LoVo (cell line): Measurements from ENCODE around the gene UBE2A.

Experiments used
- DNase-seq: peaks from one replicate; pipeline ENCODE4 v3.0.0-alpha.2; 2016; ENCODE audit warnings: low spot score

Gene UBE2A

GRCh38 chrX:119607018-119607389, 32.6 kb downstream of the UBE2A start:
- no peak for DNase-seq

- no peak for DNase-seq
These were observed 40.4 kb downstream of the UBE2A start for GRCh38 chrX:119614776-119615175.

- no peak for DNase-seq
These were observed 43.3 kb downstream of the UBE2A start for GRCh38 chrX:119617517-119618164.

GRCh38 chrX:119618439-119618838, 44.1 kb downstream of the UBE2A start:
- DNase-seq: no peak

GRCh38 chrX:119622356-119623232, 48.2 kb downstream of the UBE2A start:
- DNase-seq: no peak

- no peak for DNase-seq
These were observed 50.1 kb downstream of the UBE2A start for GRCh38 chrX:119624417-119624816.

- no peak for DNase-seq
These were observed 50.7 kb downstream of the UBE2A start for GRCh38 chrX:119624951-119625668.

GRCh38 chrX:119625843-119626242, 51.5 kb downstream of the UBE2A start:
- no peak for DNase-seq
